DOHH2 (cell line): ENCODE data around the gene EPM2AIP1.

Source experiments
- CTCF ChIP-seq: fragments of 200-600 bp; sonication (generic); IDR thresholded peaks from one replicate; pipeline ENCODE4 v1.5.1; 2014; ENCODE audit warnings: antibody characterized with exemption, mild to moderate bottlenecking, low read depth, low read length; ENCODE audit not compliant: poor library complexity, severe bottlenecking
- EZH2phosphoT487 ChIP-seq: fragments of 200-600 bp; sonication (generic); IDR thresholded peaks from 2 replicates; pipeline ENCODE4 v1.6.1; 2017; ENCODE audit warnings: borderline replicate concordance, mild to moderate bottlenecking, antibody characterized with exemption, low read length, moderate library complexity, mixed read lengths

- TF ChIP-seq CTCF: no peak
- TF ChIP-seq EZH2phosphoT487: no peak
Measured at GRCh38 chr3:37028329-37028728, 35.4 kb upstream of the EPM2AIP1 start.
